GM21576 (cell line): Measurements from ENCODE around the gene GJA10.

Experiments
- ATAC-seq: cut with Tn5 transposase; IDR thresholded peaks from one replicate; pipeline ENCODE4 v1.9.1; 2021; ENCODE audit warnings: mild to moderate bottlenecking, moderate library complexity; ENCODE audit not compliant: unreplicated experiment

GJA10 gene

GRCh38 chr6:89916136-89916920, 22.1 kb downstream of the GJA10 start:
- ATAC-seq: no peak

DNA sequence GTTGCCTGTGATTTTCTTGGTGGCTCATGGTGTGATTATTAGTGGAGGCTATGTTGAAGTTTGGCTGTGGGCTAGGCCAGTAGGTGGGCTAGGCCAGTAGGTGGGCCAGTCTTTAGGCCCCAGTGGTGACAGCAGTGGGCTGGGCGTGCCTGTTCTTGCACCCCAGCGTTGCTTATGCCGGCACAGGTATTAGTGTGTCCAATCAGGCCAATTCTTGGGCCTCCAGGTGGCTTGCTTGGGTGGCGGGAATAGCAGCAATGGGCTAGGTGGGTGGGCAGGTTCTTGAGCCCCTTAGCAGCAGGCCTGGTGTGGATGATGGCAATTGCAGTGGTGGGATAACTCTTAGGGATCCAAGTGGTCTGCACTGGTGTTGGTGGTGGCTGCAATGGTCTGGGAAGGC, 22.9 kb downstream of the GJA10 start:
- no peak for ATAC-seq

- ATAC-seq: no peak
These were observed 23.6 kb downstream of the GJA10 start for GRCh38 chr6:89917801-89918366.

DNA sequence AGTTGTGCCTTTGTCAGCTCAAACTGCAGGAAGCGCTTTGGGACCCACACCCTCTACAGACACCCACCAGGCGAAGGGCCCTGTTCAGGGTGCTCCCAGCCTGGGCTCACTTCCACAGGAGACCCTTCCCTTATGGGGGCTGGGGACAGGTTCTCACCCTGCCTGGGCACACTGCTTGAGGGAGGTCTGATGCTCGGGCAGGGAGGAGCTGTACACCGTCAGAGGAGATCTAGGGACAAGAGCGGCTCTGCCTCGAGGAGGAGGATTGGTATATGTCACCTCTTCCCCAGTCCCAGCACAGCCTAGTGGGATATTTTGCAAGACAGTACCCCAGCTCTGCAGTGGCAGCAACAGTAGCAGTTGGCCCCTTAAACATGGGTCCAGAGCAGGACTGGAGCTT, 26.9 kb downstream of the GJA10 start:
- ATAC-seq: no peak

DNA sequence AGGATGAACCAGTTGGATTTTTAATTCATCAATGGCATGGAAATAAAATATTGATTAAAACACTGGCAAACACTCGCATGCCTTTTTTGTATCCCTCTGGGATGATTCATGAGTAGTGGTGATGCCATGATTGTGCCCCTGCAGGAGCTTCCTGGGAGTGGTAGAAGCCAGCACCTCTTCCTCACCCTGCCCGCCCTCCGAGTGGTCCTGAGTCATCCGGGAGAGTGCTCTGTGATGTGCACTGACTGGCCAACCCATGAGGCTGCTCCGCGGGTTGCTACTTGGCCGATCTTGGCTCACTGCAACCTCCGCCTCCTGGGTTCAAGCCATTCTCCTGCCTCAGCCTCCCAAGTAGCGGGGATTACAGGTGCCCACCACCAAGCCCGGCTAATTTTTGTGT, 27.4 kb downstream of the GJA10 start:
- ATAC-seq: no peak

DNA sequence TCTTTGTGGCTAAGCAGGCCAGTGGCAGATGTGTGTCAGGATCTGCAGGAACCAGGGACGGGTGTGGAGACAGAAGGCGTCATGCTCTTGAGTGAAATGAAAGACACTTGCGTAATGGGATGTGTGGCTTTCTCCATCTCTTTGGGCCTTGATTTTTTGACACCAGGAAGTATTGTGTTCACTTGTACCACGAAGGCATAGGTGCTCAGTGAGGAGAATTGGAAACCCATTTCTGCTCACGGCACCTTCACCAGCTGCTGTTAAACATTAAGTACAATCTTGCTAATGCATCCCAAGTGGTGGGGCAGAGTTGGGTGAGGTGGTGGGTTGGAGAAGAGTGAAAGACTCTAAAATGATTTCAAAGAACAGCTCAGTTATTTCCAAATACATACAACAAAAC, 30.0 kb downstream of the GJA10 start:
- ATAC-seq: no peak

GRCh38 chr6:89925826-89926225, 31.6 kb downstream of the GJA10 start:
- no peak for ATAC-seq

- ATAC-seq: no peak
These were observed 33.0 kb downstream of the GJA10 start for GRCh38 chr6:89927264-89927663.

DNA sequence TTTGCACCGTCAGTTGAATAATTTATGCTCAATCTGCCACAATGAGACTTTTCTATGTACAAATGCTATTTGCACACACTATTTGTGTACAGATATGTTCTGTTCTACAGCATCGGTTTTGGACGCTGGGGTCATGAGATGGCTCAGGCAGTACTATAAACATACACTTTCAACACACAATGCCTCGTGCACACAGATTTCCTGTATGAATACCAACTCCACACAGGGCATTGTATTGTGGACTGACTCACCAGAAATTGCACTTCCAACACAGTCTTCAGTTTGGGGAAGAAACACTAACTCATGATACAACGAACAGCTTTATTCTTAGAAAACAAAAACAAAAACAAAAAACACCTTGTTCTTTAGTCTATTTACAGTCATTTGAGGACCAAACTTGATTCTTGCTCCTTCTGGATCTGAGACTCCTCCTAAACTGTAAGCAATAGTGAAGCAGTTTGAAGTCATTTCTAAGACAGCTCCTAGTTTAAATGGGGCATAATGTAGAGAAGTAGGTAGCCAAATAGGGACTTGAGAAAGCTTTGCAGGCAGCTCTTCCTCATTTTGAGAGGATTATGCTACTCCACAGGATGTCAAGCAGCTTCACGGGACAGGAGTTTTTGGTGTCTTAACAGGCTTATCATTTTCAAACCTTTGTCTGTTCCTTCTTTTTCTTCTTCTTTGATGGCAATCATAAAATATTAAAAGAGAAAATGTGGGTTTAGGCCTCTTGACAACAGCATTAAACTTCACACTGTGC, 33.7 kb downstream of the GJA10 start:
- ATAC-seq: no peak

- no peak for ATAC-seq
These were observed 34.3 kb downstream of the GJA10 start for GRCh38 chr6:89928604-89929003.

GRCh38 chr6:89930789-89931188, 36.5 kb downstream of the GJA10 start:
- ATAC-seq: no peak

- ATAC-seq: no peak
These were observed 38.1 kb downstream of the GJA10 start for GRCh38 chr6:89932245-89932802.

GRCh38 chr6:89934685-89935366, 40.6 kb downstream of the GJA10 start:
- no peak for ATAC-seq

GRCh38 chr6:89936177-89936576, 41.9 kb downstream of the GJA10 start:
- no peak for ATAC-seq

DNA sequence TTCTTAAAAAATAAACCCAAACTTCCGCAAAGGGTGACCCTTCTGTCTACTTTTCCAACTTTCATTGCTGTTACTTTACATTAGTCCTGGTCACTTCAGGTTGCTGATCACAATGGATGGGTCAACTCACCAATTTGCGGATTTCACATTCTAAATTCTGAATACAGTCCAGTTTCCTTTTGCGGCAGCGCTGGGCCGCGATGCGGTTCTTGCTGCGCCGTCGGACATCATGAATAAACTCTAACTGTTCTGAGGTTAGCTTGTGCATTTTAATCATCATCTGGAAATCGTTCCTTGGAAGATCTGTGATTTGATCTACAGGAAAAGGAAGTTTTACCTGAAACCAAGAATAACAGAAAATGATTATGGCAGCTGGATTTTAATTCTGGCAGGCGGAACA, 43.7 kb downstream of the GJA10 start:
- no peak for ATAC-seq

DNA sequence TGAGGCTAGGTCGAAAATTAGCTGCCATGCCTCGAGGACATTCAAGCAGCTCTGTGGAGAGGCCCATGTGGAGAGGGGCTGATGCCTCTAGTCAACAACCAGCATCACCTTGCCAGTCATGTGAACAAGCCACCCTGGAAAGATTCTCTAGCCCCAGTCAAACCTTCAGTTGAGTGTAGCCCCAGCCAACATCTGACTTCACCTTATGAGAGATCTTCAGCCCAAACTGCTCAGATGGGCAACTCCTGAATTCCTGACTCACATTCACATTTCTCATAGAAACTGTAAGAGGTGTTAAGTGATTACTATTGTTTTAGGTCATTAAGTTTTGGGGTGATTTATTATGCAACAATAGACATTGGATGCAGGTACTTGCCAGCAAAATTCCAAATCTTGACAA, 44.9 kb downstream of the GJA10 start:
- no peak for ATAC-seq

- peak; percentile 71 for ATAC-seq
These were observed 46.2 kb downstream of the GJA10 start for GRCh38 chr6:89940225-89941027.

- no peak for ATAC-seq
These were observed 46.9 kb downstream of the GJA10 start for GRCh38 chr6:89941031-89941762.

DNA sequence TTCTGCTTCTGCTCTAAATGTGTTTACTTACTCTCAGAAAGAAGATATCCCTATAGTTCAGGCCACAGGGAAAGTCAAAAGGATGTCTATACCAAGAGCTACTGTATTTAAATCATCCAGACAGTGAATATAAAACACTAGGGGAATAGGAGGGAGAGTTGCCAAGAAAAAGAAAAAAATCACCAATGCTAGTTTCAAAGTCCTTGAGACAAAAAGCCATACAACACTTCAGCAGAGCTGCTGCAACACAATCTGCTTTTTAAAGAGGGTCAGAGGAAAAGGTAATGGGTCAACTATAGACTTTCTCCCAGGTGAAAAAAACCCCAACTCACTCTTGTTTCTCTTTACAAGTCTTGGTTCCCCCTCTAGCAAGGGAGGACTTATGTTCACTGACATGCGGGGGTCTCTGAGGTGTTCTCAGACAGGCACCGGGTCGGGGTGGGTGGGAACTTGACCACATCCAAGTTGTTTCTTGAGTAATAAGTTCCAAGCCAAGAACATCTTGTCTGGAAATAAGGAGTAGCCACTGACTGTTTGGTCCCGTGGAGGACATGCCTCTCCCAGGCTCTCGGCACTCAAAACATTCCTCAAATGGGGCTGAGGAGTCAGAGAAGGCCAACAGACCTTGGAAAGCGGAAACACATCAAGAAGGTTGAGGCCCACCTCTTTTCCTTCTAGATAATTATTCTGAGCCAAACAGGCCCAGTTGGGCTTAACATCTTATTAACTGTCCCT, 47.7 kb downstream of the GJA10 start:
- ATAC-seq: no peak
